Activated gamma-delta T cell (primary cell): ENCODE data around the gene HBE1.
"Not testable (repeated sequence)": the region's sequence is repeated elsewhere in the genome, so short reads cannot be mapped to it uniquely, and the experiment has no call there.

Source experiments
- DNase-seq: peaks from one replicate; lab custom pipeline; 2025; lab: John Stamatoyannopoulos, UW
- total RNA-seq, 2 donors: gene quantifications; one replicate each; lab custom pipeline; 2026; lab: John Stamatoyannopoulos, UW

Gene HBE1
- total RNA-seq, result 0 to 0.09 reads per million in 2 donors

GRCh38 chr11:5269715-5270147, at the start of gene HBE1:
Gene HBE1 (minus strand): TSS chr11:5269945. CDS start chr11:5269890, 55 bp downstream.
- DNase-seq, result no peak

GRCh38 chr11:5317292-5317691, 47.5 kb upstream of the HBE1 start:
- no peak for DNase-seq

- DNase-seq, result not testable (repeated sequence)
Observed at GRCh38 chr11:5313326-5314023, 43.7 kb upstream of the HBE1 start.

- DNase-seq, result no peak
Observed at GRCh38 chr11:5310423-5310822, 40.7 kb upstream of the HBE1 start.

- no peak for DNase-seq
Observed at GRCh38 chr11:5307256-5308019, 37.7 kb upstream of the HBE1 start.

GRCh38 chr11:5304046-5304445, 34.3 kb upstream of the HBE1 start:
- no peak for DNase-seq

GRCh38 chr11:5303626-5304025, 33.9 kb upstream of the HBE1 start:
- DNase-seq, result no peak

- no peak for DNase-seq
Observed at GRCh38 chr11:5301846-5302245, 32.1 kb upstream of the HBE1 start, which contains the start of gene OR51B4. Gene OR51B4 (minus strand): TSS chr11:5301946. CDS start chr11:5301946, 0 bp downstream.

- no peak for DNase-seq
Observed at GRCh38 chr11:5300251-5300650, 30.5 kb upstream of the HBE1 start.

- no peak for DNase-seq
Observed at GRCh38 chr11:5298451-5298850, 28.7 kb upstream of the HBE1 start.

GRCh38 chr11:5297721-5298323, 28.1 kb upstream of the HBE1 start:
- DNase-seq, result no peak

- not testable (repeated sequence) for DNase-seq
Observed at GRCh38 chr11:5294342-5294995, 24.7 kb upstream of the HBE1 start.

- DNase-seq, result no peak
Observed at GRCh38 chr11:5293028-5293427, 23.3 kb upstream of the HBE1 start.

- DNase-seq, result no peak
Observed at GRCh38 chr11:5291207-5291838, 21.6 kb upstream of the HBE1 start.

GRCh38 chr11:5290106-5290505, 20.4 kb upstream of the HBE1 start:
- no peak for DNase-seq

GRCh38 chr11:5289696-5290095, 20.0 kb upstream of the HBE1 start:
- no peak for DNase-seq

- DNase-seq, result no peak
Observed at GRCh38 chr11:5288906-5289550, 19.3 kb upstream of the HBE1 start.

GRCh38 chr11:5288108-5288905, 18.6 kb upstream of the HBE1 start:
- DNase-seq, result no peak

- DNase-seq, result no peak
Observed at GRCh38 chr11:5286901-5287300, 17.2 kb upstream of the HBE1 start.

GRCh38 chr11:5286351-5286750, 16.6 kb upstream of the HBE1 start:
- DNase-seq, result no peak
